ENCODE measurements around the gene SIPA1L3. TPM values are rescaled to one million over a fixed set of nuclear protein-coding genes. Genes with fewer than 3 reads are reported as not detected.
"Not testable (repeated sequence)": the region's sequence is repeated elsewhere in the genome, so short reads cannot be mapped to it uniquely, and the experiment has no call there.

Gene SIPA1L3
- total RNA-seq, result 100 to 1,000 TPM; 136 to 180 TPM
- long read RNA-seq, partial matches to known transcripts, result 18 of 43 reads
- long read RNA-seq, other reads (novel, unspliced or antisense), result 24 of 43 reads

- intact Hi-C loops (cut with DNase I, micrococcal nuclease), result loop anchor here in 1 of 2 donors (10.0 kb wide), 1 partner anchor 188 kb away; no protein-coding TSS in a partner anchor
- peak; percentile 96 to 97 for DNase-seq
- peak; percentile 92 for ATAC-seq
These were observed at the start of gene SIPA1L3 for GRCh38 chr19:37906869-37907734. TSS of gene SIPA1L3 (plus strand) at chr19:37907208. CDS start at chr19:38081566, 174,358 bp downstream.

- DNase-seq (no peak), ATAC-seq (no peak)
- intact Hi-C loops (cut with DNase I, micrococcal nuclease), result no loop called here
These were observed 42.5 kb upstream of the SIPA1L3 start for GRCh38 chr19:37864501-37864900.

GRCh38 chr19:37865930-37866329 is 41.1 kb upstream of the SIPA1L3 start:
- DNase-seq; ATAC-seq; intact Hi-C loops (cut with DNase I, micrococcal nuclease): not testable (repeated sequence)

- ATAC-seq, result no peak
- intact Hi-C loops (cut with DNase I, micrococcal nuclease), result no loop called here
- no peak for DNase-seq
These were observed 39.2 kb upstream of the SIPA1L3 start for GRCh38 chr19:37867831-37868230.

GRCh38 chr19:37869766-37870340 is 37.2 kb upstream of the SIPA1L3 start:
- intact Hi-C loops (cut with DNase I, micrococcal nuclease), result no loop called here
- no peak for ATAC-seq

GRCh38 chr19:37872383-37872782 is 34.6 kb upstream of the SIPA1L3 start:
- intact Hi-C loops (cut with DNase I, micrococcal nuclease), result no loop called here
- no peak for DNase-seq
- ATAC-seq, result no peak

More at GRCh38 chr19:37869766-37870340, 37.2 kb upstream of the SIPA1L3 start:
- DNase-seq, result no peak

- DNase-seq (no peak), ATAC-seq (no peak)
- intact Hi-C loops (cut with DNase I, micrococcal nuclease), result no loop called here
These were observed 32.2 kb upstream of the SIPA1L3 start for GRCh38 chr19:37874784-37875183.

GRCh38 chr19:37876032-37876431 is 31.0 kb upstream of the SIPA1L3 start:
- ATAC-seq (no peak), DNase-seq (no peak)
- intact Hi-C loops (cut with DNase I, micrococcal nuclease), result no loop called here

GRCh38 chr19:37877147-37877546 is 29.9 kb upstream of the SIPA1L3 start:
- no peak for DNase-seq

GRCh38 chr19:37885392-37885791 is 21.6 kb upstream of the SIPA1L3 start:
- DNase-seq (no peak), ATAC-seq (no peak)
- intact Hi-C loops (cut with DNase I, micrococcal nuclease), result no loop called here

More at GRCh38 chr19:37877147-37877546, 29.9 kb upstream of the SIPA1L3 start:
- intact Hi-C loops (cut with DNase I, micrococcal nuclease), result no loop called here
- ATAC-seq, result no peak

- no peak for ATAC-seq
- DNase-seq, result no peak
- intact Hi-C loops (cut with DNase I, micrococcal nuclease), result no loop called here
These were observed 20.4 kb upstream of the SIPA1L3 start for GRCh38 chr19:37886571-37886970.

- ATAC-seq, result peak; percentile 74
- no peak for DNase-seq
- intact Hi-C loops (cut with DNase I, micrococcal nuclease), result no loop called here
These were observed 13.0 kb upstream of the SIPA1L3 start for GRCh38 chr19:37893845-37894575.

GRCh38 chr19:37896180-37896579 is 10.8 kb upstream of the SIPA1L3 start:
- intact Hi-C loops (cut with DNase I, micrococcal nuclease), result no loop called here
- no peak for ATAC-seq
- DNase-seq, result no peak

- DNase-seq, result no peak
- intact Hi-C loops (cut with DNase I, micrococcal nuclease), result no loop called here
- ATAC-seq, result no peak
These were observed 7.6 kb upstream of the SIPA1L3 start for GRCh38 chr19:37899453-37899852.

GRCh38 chr19:37899966-37900365 is 7.0 kb upstream of the SIPA1L3 start:
- no peak for DNase-seq

GRCh38 chr19:37902668-37903067 is 4.3 kb upstream of the SIPA1L3 start:
- intact Hi-C loops (cut with DNase I, micrococcal nuclease), result loop anchor here in 1 of 2 donors (10.0 kb wide), 1 partner anchor 192 kb away; no protein-coding TSS in a partner anchor
- DNase-seq (peak; percentile 75 to 92), ATAC-seq (peak; percentile 47)

More at GRCh38 chr19:37899966-37900365, 7.0 kb upstream of the SIPA1L3 start:
- no peak for ATAC-seq
- intact Hi-C loops (cut with DNase I, micrococcal nuclease), result loop anchor here in 1 of 2 donors (10.0 kb wide), 1 partner anchor 195 kb away; no protein-coding TSS in a partner anchor

- intact Hi-C loops (cut with DNase I, micrococcal nuclease), result loop anchor here in 1 of 2 donors (10.0 kb wide), 1 partner anchor 192 kb away; no protein-coding TSS in a partner anchor
- ATAC-seq, result no peak
- no peak for DNase-seq
These were observed 3.9 kb upstream of the SIPA1L3 start for GRCh38 chr19:37903096-37903495.

GRCh38 chr19:37905946-37906868 is 801 bp upstream of the SIPA1L3 start, which contains the start of gene WDR87:
TSS of gene WDR87 (minus strand) at chr19:37906594. CDS start at chr19:37898239, 8,355 bp downstream.
- peak; percentile 48 for ATAC-seq
- intact Hi-C loops (cut with DNase I, micrococcal nuclease), result loop anchor here in 1 of 2 donors (10.0 kb wide), 1 partner anchor 189 kb away; no protein-coding TSS in a partner anchor
- peak; percentile 56 to 65 for DNase-seq

Measured in left colon (tissue), 2 donors.